Ishikawa (cell line): ENCODE data around the gene NDUFAF8.

ENCODE experiments used
- CEBPB ChIP-seq: IDR thresholded peaks from 2 replicates; pipeline ENCODE4 v1.6.1; 2012
- CREB1 ChIP-seq: IDR thresholded peaks from 2 replicates; pipeline ENCODE4 v1.6.1; 2012; ENCODE audit warnings: low read depth
- EGR1 ChIP-seq: IDR thresholded peaks from 2 replicates; pipeline ENCODE4 v1.6.1; 2012
- EP300 ChIP-seq: IDR thresholded peaks from 2 replicates; pipeline ENCODE4 v1.6.1; 2012; ENCODE audit warnings: borderline replicate concordance
- FOXM1 ChIP-seq: IDR thresholded peaks from 2 replicates; pipeline ENCODE4 v1.6.1; 2012; ENCODE audit warnings: low read depth, borderline replicate concordance
- NFIC ChIP-seq: IDR thresholded peaks from 2 replicates; pipeline ENCODE4 v1.6.1; 2012
- RAD21 ChIP-seq: IDR thresholded peaks from 2 replicates; pipeline ENCODE4 v1.6.1; 2012; ENCODE audit warnings: low read depth
- REST ChIP-seq: IDR thresholded peaks from 2 replicates; pipeline ENCODE4 v1.6.1; 2012; ENCODE audit warnings: low read depth, mild to moderate bottlenecking
- TAF1 ChIP-seq: IDR thresholded peaks from 2 replicates; pipeline ENCODE4 v1.6.1; 2012; ENCODE audit warnings: low read depth, mild to moderate bottlenecking
- TCF12 ChIP-seq: IDR thresholded peaks from 2 replicates; pipeline ENCODE4 v1.6.1; 2012; ENCODE audit warnings: low read depth
- TEAD4 ChIP-seq: IDR thresholded peaks from 2 replicates; pipeline ENCODE4 v1.6.1; 2012
- YY1 ChIP-seq: IDR thresholded peaks from 2 replicates; pipeline ENCODE4 v1.6.1; 2012; ENCODE audit warnings: low read depth
- ZBTB7A ChIP-seq: IDR thresholded peaks from 2 replicates; pipeline ENCODE4 v1.6.1; 2012; ENCODE audit warnings: low read depth
- TF ChIP-seq, protein P1 (sequence below): IDR thresholded peaks from 2 replicates; pipeline ENCODE4 v1.6.1; 2012
- TF ChIP-seq, protein P2 (sequence below): IDR thresholded peaks from 2 replicates; pipeline ENCODE4 v1.6.1; 2012

NDUFAF8 gene

GRCh38 chr17:81199482-81199830 is 39.7 kb upstream of the NDUFAF8 start:
- TF ChIP-seq EP300 (no peak), TEAD4 (no peak), NFIC (no peak)
- TF ChIP-seq, protein P1, sequence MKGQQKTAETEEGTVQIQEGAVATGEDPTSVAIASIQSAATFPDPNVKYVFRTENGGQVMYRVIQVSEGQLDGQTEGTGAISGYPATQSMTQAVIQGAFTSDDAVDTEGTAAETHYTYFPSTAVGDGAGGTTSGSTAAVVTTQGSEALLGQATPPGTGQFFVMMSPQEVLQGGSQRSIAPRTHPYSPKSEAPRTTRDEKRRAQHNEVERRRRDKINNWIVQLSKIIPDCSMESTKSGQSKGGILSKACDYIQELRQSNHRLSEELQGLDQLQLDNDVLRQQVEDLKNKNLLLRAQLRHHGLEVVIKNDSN: no peak

DNA sequence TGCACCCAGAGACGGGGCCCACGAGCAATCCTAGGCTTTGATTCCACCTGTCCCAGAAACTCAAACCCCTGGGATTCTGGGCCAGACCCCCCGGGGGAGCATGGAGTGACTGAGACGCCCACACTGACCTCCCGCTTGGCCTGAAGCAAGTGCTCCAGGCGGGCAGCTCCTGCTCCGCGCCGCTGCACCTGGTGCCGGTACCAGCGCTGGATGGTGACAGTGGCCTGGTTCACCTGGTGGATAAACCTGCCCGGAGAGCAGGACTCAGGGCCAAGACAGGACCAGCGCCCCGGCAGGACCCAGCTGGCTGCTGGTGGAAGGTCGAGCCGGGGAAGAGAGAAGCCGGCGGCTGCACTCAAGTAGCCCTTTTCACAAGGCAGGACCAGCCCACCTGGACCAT is 38.9 kb upstream of the NDUFAF8 start:
- TF ChIP-seq CREB1: no peak
- no peak for TF ChIP-seq TCF12
- TF ChIP-seq EP300: no peak
- TF ChIP-seq YY1: no peak
- TF ChIP-seq, protein P2, sequence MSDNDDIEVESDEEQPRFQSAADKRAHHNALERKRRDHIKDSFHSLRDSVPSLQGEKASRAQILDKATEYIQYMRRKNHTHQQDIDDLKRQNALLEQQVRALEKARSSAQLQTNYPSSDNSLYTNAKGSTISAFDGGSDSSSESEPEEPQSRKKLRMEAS: no peak
- TF ChIP-seq EGR1: no peak
- TF ChIP-seq REST: no peak
- TF ChIP-seq NFIC: no peak
- no peak for TF ChIP-seq CEBPB
- TF ChIP-seq TEAD4: no peak
- TF ChIP-seq, protein P1: no peak

DNA sequence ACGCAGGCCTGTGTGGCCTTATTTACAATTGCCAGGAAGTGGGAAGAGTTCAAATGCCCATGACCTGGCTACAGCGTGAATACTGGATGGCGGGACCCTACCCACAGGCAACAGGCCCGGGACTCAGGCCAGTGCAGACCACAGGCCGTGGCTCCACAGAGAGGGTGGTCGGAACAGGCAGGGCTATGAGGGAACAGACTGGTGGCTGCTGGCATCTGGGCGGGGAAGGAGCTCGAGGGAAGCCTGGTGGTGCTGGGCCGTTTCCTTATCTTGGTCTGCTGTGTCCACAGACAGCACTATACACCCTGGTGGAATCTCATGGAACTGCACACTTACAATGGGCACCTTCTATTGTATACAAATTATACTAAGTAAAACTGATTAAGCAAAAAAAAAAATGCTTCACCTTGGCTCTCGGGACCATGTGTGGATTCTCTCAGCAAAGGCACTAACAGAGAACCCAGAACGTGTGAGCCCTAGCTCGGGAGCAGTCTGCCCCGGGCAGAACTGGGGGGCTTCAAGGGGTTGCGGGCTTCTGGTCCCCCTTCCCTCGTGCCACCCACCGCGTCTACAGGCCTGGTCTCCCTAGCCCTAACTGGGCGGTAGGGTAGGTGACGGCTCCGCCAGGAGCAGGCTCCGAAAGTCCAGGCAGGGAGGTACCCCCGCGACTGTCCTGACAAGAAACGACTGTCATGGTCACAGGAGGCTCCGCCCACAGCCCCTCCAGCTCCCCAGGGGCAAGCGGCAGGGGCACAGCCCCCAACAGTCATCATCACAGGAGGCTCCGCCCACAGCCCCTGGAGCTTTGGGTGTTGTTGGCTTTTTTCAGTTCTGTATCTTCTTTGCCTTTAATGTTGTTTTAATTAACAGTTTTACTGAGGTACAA is 38.2 kb upstream of the NDUFAF8 start:
- TF ChIP-seq YY1 (no peak), REST (no peak), ZBTB7A (no peak), RAD21 (peak; percentile 45)
- TF ChIP-seq, protein P2: no peak
- TF ChIP-seq, protein P1: no peak

DNA sequence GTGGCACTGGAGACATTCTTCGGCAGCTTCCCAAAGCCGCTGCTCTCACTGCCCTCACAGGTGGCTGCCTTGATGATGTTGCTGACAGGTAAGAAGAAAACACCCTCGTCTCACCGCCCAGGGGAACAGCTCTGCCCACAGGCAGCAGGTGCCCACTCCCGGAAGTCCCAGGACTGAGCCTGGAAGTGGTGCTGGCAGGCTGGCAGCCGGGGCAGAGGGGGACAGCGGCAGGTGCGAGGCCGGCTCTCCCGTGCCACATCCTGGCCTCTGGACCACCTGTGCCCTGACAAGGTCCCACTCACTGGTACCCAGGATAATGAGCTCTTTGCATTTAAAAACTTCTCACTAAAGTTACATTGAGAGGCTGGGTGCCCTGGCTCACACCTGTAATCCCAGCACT is 36.8 kb upstream of the NDUFAF8 start:
- TF ChIP-seq TEAD4 (no peak), FOXM1 (no peak), EP300 (no peak), EGR1 (no peak), NFIC (no peak), CREB1 (no peak), REST (no peak), ZBTB7A (no peak), YY1 (no peak), CEBPB (no peak), TAF1 (no peak)
- TF ChIP-seq, protein P2: no peak
- TF ChIP-seq, protein P1: no peak
